Hematopoietic multipotent progenitor cell treated with erythropoietin and hydrocortisone succinate and interleukin-3 and kit ligand, for 6 days (in vitro differentiated cells): ENCODE data around the gene CCN2.

Experiments used
- DNase-seq: peaks from one replicate; pipeline ENCODE4 v3.0.0-alpha.2; 2015

CCN2 gene

GRCh38 chr6:131963063-131963462, 11.9 kb upstream of the CCN2 start:
- DNase-seq, result no peak

- DNase-seq, result no peak
Measured at GRCh38 chr6:131960371-131961133, 9.4 kb upstream of the CCN2 start.

- DNase-seq, result no peak
Measured at GRCh38 chr6:131958542-131959470, 7.6 kb upstream of the CCN2 start.

- no peak for DNase-seq
Measured at GRCh38 chr6:131958095-131958494, 6.9 kb upstream of the CCN2 start.

- DNase-seq, result no peak
Measured at GRCh38 chr6:131955876-131956275, 4.7 kb upstream of the CCN2 start.

GRCh38 chr6:131955192-131955591, 4.0 kb upstream of the CCN2 start:
- no peak for DNase-seq

GRCh38 chr6:131954775-131955107, 3.6 kb upstream of the CCN2 start:
- DNase-seq, result no peak

GRCh38 chr6:131954059-131954774, 3.0 kb upstream of the CCN2 start:
- DNase-seq, result no peak

GRCh38 chr6:131952886-131953509, 1.8 kb upstream of the CCN2 start:
- DNase-seq, result no peak

- no peak for DNase-seq
Measured at GRCh38 chr6:131951576-131952230, 531 bp upstream of the CCN2 start.

- DNase-seq, result peak; percentile 38
Measured at GRCh38 chr6:131949909-131950766, 1.0 kb downstream of the CCN2 start.

GRCh38 chr6:131949620-131949908, 1.6 kb downstream of the CCN2 start:
- DNase-seq, result no peak

- DNase-seq, result no peak
Measured at GRCh38 chr6:131948692-131949619, 2.2 kb downstream of the CCN2 start.

- DNase-seq, result no peak
Measured at GRCh38 chr6:131947986-131948661, 3.0 kb downstream of the CCN2 start.

- DNase-seq, result no peak
Measured at GRCh38 chr6:131946992-131947955, 3.9 kb downstream of the CCN2 start.

GRCh38 chr6:131946404-131946991, 4.7 kb downstream of the CCN2 start:
- DNase-seq, result no peak

- DNase-seq, result no peak
Measured at GRCh38 chr6:131945971-131946370, 5.2 kb downstream of the CCN2 start.
